ENCODE data around the gene CABLES1. TPM values are rescaled to one million over a fixed set of nuclear protein-coding genes. Genes with fewer than 3 reads are reported as not detected.
A peak's percentile ranks its signal among the peaks of the same experiment; 100 is the strongest.
"Not testable (repeated sequence)": the region's sequence is repeated elsewhere in the genome, so short reads cannot be mapped to it uniquely, and the experiment has no call there.

The CABLES1 gene
- total RNA-seq, 2 donors from 2014 or later = 9.9 to 16.7 TPM

- TF ChIP-seq, protein P1, sequence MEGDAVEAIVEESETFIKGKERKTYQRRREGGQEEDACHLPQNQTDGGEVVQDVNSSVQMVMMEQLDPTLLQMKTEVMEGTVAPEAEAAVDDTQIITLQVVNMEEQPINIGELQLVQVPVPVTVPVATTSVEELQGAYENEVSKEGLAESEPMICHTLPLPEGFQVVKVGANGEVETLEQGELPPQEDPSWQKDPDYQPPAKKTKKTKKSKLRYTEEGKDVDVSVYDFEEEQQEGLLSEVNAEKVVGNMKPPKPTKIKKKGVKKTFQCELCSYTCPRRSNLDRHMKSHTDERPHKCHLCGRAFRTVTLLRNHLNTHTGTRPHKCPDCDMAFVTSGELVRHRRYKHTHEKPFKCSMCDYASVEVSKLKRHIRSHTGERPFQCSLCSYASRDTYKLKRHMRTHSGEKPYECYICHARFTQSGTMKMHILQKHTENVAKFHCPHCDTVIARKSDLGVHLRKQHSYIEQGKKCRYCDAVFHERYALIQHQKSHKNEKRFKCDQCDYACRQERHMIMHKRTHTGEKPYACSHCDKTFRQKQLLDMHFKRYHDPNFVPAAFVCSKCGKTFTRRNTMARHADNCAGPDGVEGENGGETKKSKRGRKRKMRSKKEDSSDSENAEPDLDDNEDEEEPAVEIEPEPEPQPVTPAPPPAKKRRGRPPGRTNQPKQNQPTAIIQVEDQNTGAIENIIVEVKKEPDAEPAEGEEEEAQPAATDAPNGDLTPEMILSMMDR (conservative IDR thresholded peaks at IDR 0.05) = no peak
- peaks cover 17% of the 10 kb centered on the region for H3K4me1 Mint-ChIP-seq
- H3K36me3 Mint-ChIP-seq (ENCODE audit: low read depth) = peaks cover 72% of the 10 kb centered on the region
- WGBS, 2 experiments (ENCODE audit: insufficient coverage in 1 of 2, insufficient read length in 1 of 2) = 91 to 100% methylated on average over 2 to 6 of the region's 6 CpGs
- no peak overlapping the region for H3K9ac ChIP-seq (ENCODE audit: extremely low read depth, low read length, poor library complexity, severe bottlenecking)
- H3K9me3 Mint-ChIP-seq = peaks cover 43% of the 10 kb centered on the region
- H3K27me3 ChIP-seq (ENCODE audit: control insufficient read depth, insufficient read depth, low read length, poor library complexity, severe bottlenecking) = no peaks in the 10 kb centered on the region
- H3K4me3 ChIP-seq (ENCODE audit: low read length) = no peak overlapping the region
- H3K27me3 Mint-ChIP-seq (ENCODE audit: insufficient read depth) = no peaks in the 10 kb centered on the region
- H3K4me3 Mint-ChIP-seq = no peak overlapping the region
- H3K27ac ChIP-seq (ENCODE audit: low read depth, low read length) = no peak overlapping the region
- H3K4me1 ChIP-seq (ENCODE audit: control insufficient read depth, insufficient read depth, low read length) = no peaks in the 10 kb centered on the region
- H3K27ac Mint-ChIP-seq = peak overlapping the region; percentile 78
- H3K9me3 ChIP-seq (ENCODE audit: control insufficient read depth, low read length) = peaks cover 37% of the 10 kb centered on the region
- no peaks in the 10 kb centered on the region for H3K36me3 ChIP-seq (ENCODE audit: control insufficient read depth, insufficient read depth, low read length)
- no peak for DNase-seq
These were observed 132.1 kb downstream of the CABLES1 start for GRCh38 chr18:23267447-23267776.

- Mint-ChIP-seq H3K27me3 (ENCODE audit: insufficient read depth) (no peaks in the 10 kb centered on the region), H3K27ac (peak overlapping the region; percentile 14)
- 92 to 95% methylated on average over 5 to 6 of the region's 8 CpGs for WGBS, 2 experiments (ENCODE audit: insufficient coverage in 1 of 2, insufficient read length in 1 of 2)
These were observed 133.4 kb downstream of the CABLES1 start for GRCh38 chr18:23268641-23269040.

DNA sequence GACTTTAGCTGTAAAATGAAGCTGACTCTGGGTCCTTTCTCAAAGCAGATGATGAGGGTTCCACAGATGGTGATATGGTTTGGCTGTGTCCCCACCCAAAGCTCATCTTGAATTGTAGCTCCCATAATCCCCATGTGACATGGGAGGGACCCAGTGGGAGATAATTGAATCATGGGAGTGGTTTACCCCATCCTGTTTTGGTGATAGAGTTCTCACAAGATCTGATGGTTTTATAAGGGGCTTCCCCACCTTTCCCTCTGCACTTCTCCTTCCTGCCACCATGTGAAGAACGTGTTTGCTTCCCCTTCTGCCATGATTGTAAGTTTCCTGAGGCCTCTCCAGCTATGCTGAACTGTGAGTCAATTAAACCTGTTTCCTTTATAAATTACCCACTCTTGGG is 133.8 kb downstream of the CABLES1 start:
- not testable (repeated sequence) for H3K36me3 ChIP-seq (ENCODE audit: control insufficient read depth, insufficient read depth, low read length); H3K27me3 ChIP-seq (ENCODE audit: control insufficient read depth, insufficient read depth, low read length, poor library complexity, severe bottlenecking); H3K4me3 ChIP-seq (ENCODE audit: low read length); DNase-seq; H3K9ac ChIP-seq (ENCODE audit: extremely low read depth, low read length, poor library complexity, severe bottlenecking); H3K4me3 Mint-ChIP-seq; H3K27ac ChIP-seq (ENCODE audit: low read depth, low read length); H3K27me3 Mint-ChIP-seq (ENCODE audit: insufficient read depth); H3K27ac Mint-ChIP-seq; H3K4me1 ChIP-seq (ENCODE audit: control insufficient read depth, insufficient read depth, low read length)
- peaks cover 28% of the 10 kb centered on the region for H3K4me1 Mint-ChIP-seq
- peaks cover 37% of the 10 kb centered on the region for H3K9me3 ChIP-seq (ENCODE audit: control insufficient read depth, low read length)
- H3K9me3 Mint-ChIP-seq = peaks cover 44% of the 10 kb centered on the region
- WGBS, 2 experiments (ENCODE audit: insufficient coverage in 1 of 2, insufficient read length in 1 of 2) = 95% methylated on average over 1 of the region's 1 CpG; no CpG with 5 or more reads in 1 of the 2 experiments
- H3K36me3 Mint-ChIP-seq (ENCODE audit: low read depth) = peaks cover 67% of the 10 kb centered on the region

More at GRCh38 chr18:23268641-23269040, 133.4 kb downstream of the CABLES1 start:
- Histone ChIP-seq H3K27me3 (ENCODE audit: control insufficient read depth, insufficient read depth, low read length, poor library complexity, severe bottlenecking) (no peaks in the 10 kb centered on the region), H3K9me3 (ENCODE audit: control insufficient read depth, low read length) (peaks cover 37% of the 10 kb centered on the region), H3K9ac (ENCODE audit: extremely low read depth, low read length, poor library complexity, severe bottlenecking) (no peak overlapping the region), H3K36me3 (ENCODE audit: control insufficient read depth, insufficient read depth, low read length) (no peaks in the 10 kb centered on the region), H3K27ac (ENCODE audit: low read depth, low read length) (no peak overlapping the region), H3K4me1 (ENCODE audit: control insufficient read depth, insufficient read depth, low read length) (no peaks in the 10 kb centered on the region), H3K4me3 (ENCODE audit: low read length) (no peak overlapping the region)
- Mint-ChIP-seq H3K4me3 (no peak overlapping the region), H3K9me3 (peaks cover 46% of the 10 kb centered on the region), H3K36me3 (ENCODE audit: low read depth) (peaks cover 69% of the 10 kb centered on the region), H3K4me1 (peaks cover 26% of the 10 kb centered on the region)
- TF ChIP-seq, protein P1 (conservative IDR thresholded peaks at IDR 0.05) = no peak
- no peak for DNase-seq

DNA sequence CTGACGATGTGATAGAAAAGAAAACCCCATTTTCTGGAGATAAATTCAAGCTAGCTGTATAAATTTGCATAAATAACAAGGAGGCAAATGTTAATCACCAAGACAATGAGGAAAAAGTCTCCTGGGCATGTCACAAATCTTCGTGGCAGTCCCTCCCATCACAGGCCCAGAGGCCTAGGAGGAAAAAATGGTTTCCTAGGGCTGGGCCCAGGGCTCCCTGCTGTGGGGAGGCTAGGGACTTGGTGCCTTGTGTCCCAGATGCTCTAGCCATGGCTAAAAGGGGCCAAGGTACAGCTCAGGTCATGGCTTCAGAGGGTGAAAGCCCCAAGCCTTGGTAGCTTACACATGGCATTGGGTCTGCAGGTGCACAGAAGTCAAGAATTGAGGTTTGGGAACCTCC is 134.6 kb downstream of the CABLES1 start:
- no peaks in the 10 kb centered on the region for H3K27me3 Mint-ChIP-seq (ENCODE audit: insufficient read depth)
- Histone ChIP-seq H3K27me3 (ENCODE audit: control insufficient read depth, insufficient read depth, low read length, poor library complexity, severe bottlenecking) (no peaks in the 10 kb centered on the region), H3K27ac (ENCODE audit: low read depth, low read length) (no peak overlapping the region), H3K4me3 (ENCODE audit: low read length) (peak overlapping the region; percentile 60), H3K9ac (ENCODE audit: extremely low read depth, low read length, poor library complexity, severe bottlenecking) (no peak overlapping the region), H3K9me3 (ENCODE audit: control insufficient read depth, low read length) (peaks cover 37% of the 10 kb centered on the region), H3K36me3 (ENCODE audit: control insufficient read depth, insufficient read depth, low read length) (no peaks in the 10 kb centered on the region), H3K4me1 (ENCODE audit: control insufficient read depth, insufficient read depth, low read length) (no peaks in the 10 kb centered on the region)
- DNase-seq = no peak
- TF ChIP-seq, protein P1 (conservative IDR thresholded peaks at IDR 0.05) = no peak
- peaks cover 69% of the 10 kb centered on the region for H3K36me3 Mint-ChIP-seq (ENCODE audit: low read depth)
- H3K9me3 Mint-ChIP-seq = peaks cover 44% of the 10 kb centered on the region
- H3K27ac Mint-ChIP-seq = no peak overlapping the region
- 87 to 96% methylated on average over 2 of the region's 2 CpGs for WGBS, 2 experiments (ENCODE audit: insufficient coverage in 1 of 2, insufficient read length in 1 of 2)
- H3K4me1 Mint-ChIP-seq = peaks cover 35% of the 10 kb centered on the region
- H3K4me3 Mint-ChIP-seq = no peak overlapping the region
